ENCODE data around the gene MBOAT7.
"Not testable (repeated sequence)": the region's sequence is repeated elsewhere in the genome, so short reads cannot be mapped to it uniquely, and the experiment has no call there.

MBOAT7 gene

DNA sequence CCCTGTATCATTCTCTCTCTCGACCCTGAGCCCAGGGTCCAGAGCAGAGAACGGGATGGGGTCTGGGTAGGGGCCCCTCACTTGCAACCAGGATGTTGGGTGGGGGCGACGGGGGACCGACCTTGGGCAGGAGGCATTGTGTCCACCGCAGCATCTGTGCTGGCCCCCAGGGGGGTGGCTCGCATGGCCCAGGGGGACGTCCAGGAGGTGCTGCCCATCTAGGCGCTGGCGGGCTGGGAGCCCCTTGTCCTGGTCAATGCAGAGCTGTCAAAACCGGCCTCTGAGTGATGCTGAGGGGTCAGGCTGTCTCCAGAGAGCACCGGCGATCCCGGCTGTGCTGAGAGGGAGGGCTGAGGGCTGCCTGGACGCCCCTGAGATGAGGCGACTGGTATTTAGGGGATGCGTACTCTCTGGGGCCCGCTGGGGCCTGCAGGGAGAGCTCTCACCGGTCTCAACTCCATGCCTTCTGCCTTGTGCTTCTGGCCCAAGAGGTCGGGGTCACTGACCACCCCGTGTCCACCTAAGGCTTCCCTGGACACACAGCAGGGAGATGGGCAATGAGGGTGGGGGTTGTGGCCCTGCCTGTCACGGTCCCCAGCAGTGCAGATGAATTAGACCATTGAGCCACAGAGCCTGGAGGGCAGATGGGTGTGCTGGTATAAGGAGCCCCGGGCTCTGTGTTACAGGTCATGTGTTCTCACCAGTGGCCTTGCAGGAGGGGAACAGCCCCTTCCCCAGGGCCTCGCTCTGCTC, 19.9 kb upstream of the MBOAT7 start:
- no peak for DNase-seq

- peak in 1 of 2 donors; percentile 21 for DNase-seq
These were observed 19.3 kb upstream of the MBOAT7 start for GRCh38 chr19:54208784-54209057.

DNA sequence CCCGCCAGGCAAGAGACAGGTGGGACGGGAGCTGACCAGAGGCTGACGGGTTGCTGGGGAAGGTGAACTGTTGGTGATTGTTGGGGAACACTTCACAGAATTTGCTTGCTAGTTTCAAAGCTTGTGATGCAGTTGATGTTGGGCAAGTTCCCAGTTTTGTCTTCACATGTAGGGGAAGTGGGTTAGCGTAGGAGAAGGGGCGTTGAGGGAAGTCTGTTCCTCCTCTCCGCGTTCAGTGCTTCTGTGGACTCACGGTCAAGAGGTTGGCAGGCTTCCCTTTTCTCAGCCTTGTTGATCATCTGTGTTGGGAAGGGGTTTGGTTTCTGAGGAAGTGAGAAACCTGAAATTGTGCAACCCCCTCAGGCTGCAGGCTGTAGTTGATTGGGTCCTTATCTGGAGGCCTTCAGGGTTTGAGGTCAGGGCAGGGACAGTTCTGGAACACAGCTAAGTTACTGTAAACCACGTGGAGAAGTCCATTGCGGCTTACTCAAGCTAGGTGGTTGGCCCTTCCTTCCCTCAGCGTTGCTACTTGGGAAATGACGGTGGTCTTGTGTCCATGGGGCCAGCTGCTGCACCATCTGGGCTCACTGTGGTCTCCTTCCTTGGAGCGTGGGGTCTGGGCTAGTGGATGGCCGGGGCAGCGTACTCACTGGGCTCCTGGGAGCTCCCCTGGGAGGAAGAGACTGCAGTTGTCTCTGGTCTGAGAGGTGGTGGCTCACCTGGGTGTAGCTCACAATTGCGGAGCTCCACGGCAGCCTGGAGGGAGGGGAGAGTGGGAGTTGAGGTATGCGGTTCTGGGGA, 18.8 kb upstream of the MBOAT7 start:
- peak; percentile 59 for DNase-seq

DNA sequence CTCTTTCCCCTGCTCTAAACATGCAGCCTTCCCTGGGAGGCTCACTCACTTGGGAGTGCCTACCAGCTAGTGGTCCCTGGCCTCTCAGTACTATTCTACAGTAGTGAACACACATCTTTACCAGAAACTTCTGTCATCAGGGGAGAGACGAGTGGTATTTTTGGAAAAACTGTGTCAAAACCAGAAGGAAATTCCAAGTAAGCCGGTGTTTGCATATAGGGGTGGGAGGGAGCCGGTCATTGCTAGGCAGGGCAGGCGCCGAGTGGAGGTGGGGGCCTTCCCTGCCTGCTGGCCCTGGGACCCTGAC, 18.2 kb upstream of the MBOAT7 start:
- no peak for DNase-seq

GRCh38 chr19:54207193-54207592, 17.8 kb upstream of the MBOAT7 start:
- not testable (repeated sequence) for DNase-seq

DNA sequence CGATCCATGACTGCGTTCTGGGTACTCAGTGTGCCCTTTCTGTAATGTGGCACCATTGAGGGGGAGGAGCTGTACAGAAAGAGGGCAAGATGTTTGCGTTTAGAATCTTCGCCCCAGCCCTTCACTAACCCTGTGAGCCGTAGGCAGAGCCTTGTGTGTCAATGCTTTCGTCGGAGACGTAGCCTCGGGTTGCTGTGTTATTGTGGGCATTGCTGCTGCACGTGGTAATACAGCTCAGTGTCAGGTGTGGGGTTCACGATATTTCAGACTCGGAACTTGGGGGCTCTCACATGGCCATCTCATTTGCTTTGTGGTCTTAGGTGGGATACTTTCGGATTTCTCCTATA, 17.4 kb upstream of the MBOAT7 start:
- DNase-seq, result no peak

- DNase-seq, result no peak
These were observed 16.9 kb upstream of the MBOAT7 start for GRCh38 chr19:54206030-54206830.

DNA sequence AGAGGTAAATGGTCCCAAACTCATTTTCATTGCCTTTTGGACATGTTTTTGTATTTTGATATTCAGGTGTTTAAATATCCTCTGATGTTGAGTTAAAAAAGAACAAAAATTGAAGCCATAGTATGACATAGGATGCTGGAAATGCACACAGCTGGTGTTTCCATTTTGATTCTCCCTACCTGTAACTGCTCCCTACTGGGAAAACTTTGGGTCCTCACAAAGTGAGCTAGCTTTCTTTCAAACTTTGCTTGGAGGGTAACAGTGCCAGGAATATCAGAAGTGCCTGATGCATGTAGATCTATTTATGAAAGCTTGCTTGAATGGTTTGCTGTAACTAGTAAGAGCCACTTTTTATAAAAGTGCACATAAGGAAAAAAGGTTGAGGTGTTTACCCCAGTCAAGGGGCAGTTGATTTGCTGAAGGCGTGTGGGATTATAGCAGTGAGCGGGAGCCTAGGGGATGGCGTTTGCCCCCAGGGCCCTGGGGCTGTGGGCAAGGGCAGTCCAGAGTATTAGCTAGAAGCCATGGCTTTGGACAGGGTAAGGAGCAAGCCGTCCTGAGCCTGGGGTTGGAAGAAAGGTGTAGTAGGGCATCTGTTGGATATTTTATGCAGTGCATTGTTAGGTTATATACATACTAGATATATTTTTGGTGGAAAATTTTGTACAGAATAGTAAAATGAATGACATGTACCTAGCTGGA, 15.5 kb upstream of the MBOAT7 start:
- DNase-seq, result no peak

GRCh38 chr19:54203151-54203611, 13.8 kb upstream of the MBOAT7 start:
- DNase-seq, result no peak

GRCh38 chr19:54201980-54202379, 12.6 kb upstream of the MBOAT7 start:
- no peak for DNase-seq

GRCh38 chr19:54201172-54201701, 11.9 kb upstream of the MBOAT7 start:
- DNase-seq, result no peak

- no peak for DNase-seq
These were observed 10.0 kb upstream of the MBOAT7 start for GRCh38 chr19:54199401-54199800.

- DNase-seq, result no peak
These were observed 7.7 kb upstream of the MBOAT7 start for GRCh38 chr19:54197121-54197520.

- no peak for DNase-seq
These were observed 7.2 kb upstream of the MBOAT7 start for GRCh38 chr19:54196536-54196935.

DNA sequence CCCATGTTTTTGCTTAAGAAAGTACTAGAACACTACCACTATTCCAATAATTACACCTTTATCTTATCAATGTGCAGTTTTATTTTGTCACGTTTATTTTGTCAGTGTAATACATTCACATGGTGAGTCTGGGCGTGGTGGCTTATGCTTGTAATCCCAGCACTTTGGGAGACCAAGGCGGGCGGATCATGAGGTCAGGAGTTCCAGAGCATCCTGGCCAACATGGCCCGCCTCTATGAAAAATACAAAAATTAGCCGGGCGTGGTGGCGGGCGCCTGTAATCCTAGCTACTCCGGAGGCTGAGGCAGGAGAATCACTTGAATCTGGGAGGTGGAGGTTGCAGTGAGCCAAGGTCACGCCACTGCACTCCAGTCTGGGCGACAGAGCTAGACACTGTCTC, 5.1 kb upstream of the MBOAT7 start:
- not testable (repeated sequence) for DNase-seq

- no peak for DNase-seq
These were observed 3.6 kb upstream of the MBOAT7 start for GRCh38 chr19:54193011-54193410.

DNA sequence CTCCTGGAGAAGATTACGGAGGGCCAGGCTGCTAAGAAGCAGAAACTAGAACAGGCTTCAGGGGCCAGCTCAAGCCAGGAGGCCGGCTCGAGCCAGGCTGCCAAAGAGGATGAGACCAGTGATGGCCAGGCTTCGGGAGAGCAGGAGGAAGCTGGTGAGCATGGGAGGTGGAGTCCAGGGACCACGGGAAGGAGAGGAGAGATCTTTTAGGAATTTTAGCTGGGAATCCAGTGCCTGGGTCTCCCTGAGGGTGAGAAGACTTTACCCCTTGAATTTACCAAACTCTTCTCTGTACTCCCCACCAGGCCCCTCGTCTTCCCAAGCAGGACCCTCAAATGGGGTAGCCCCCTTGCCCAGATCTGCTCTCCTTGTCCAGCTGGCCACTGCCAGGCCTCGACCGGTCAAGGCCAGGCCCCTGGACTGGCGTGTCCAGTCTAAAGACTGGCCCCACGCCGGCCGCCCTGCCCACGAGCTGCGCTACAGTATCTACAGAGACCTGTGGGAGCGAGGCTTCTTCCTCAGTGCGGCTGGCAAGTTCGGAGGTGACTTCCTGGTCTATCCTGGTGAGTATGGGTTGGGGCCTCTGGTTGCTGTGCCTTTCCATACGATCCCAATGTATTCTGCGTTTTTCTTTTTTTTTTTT, 2.6 kb upstream of the MBOAT7 start:
- no peak for DNase-seq

DNA sequence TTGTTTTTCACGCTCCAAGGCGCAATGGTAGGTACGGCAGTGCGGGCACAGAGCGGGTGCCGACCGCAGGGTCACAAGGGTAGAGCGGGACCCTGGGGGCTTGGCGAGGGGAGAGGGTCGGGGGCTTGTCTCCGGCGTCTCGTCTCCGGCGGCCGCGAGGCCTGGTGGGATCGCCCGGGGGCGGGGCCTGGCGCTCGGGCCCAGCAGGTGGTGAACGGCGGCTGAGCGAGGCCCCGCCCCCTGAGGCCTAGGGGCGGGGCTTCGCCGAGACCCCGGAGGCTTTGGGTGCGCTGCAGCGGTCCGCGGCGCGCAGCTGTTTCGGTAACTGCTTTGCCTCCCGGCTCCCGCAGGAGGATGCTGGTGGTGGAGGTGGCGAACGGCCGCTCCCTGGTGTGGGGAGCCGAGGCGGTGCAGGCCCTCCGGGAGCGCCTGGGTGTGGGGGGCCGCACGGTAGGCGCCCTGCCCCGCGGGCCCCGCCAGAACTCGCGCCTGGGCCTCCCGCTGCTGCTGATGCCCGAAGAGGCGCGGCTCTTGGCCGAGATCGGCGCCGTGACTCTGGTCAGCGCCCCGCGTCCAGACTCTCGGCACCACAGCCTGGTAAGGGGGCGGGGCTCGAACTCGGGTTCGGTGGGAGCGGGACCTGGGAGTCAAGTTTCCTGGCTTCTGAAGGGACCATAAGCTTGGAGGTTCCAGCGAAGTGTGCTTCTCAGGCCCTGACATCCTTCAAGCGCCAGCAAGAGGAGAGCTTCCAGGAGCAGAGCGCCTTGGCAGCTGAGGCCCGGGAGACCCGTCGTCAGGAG, 1.8 kb upstream of the MBOAT7 start, which contains the start of gene TSEN34:
TSS of gene TSEN34 (plus strand) at position 298 of the 800 bp plus-strand sequence. CDS start at position 355, 57 bp downstream.
- DNase-seq, result peak; percentile 70 to 79

- peak; percentile 100 for DNase-seq
These were observed 1.2 kb upstream of the MBOAT7 start for GRCh38 chr19:54190503-54191010.

DNA sequence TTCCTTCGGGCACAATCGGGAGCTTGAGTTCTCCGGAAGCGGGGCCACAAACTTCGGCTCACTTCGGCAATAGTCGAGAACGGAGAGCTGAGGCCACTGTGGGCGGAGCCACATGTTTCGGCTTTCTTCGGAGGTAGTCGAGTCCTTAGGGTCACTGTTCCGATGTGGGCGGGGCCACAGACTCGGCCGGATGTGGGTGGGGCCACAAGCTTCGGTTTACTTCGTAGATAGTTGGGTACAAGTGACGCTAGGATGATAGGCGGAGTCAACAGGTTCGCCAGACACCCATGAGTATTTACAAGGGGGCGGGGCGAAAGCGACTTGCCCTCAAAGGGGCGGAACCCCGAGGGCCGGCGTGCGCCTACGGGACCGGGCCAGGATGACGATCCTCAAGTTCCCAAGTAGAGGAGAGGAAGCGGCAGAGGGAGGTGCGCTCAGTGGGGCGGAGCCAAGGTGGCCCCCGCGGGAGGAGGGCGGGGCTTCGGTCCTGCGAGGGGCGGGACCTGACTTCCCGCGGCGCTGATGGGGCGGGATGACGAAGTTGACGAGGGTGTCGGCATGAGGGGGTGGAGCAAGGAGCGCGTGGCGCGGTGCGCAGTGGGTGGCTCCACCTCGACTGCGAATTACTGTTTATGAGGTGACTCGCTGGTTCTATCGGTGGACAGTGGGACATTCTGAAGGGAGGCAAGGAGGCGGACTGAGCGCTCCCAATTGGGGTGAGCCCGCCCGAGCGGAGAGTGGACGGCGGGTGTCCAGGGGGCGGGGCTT, 539 bp upstream of the MBOAT7 start:
- DNase-seq, result peak; percentile 99 to 100
